IPS DF 6.9 (cell line): Measurements from ENCODE around the gene SAFB2.

Source experiments
- DNase-seq: peaks from one replicate; pipeline ENCODE4 v3.0.0-alpha.2; 2013; ENCODE audit warnings: low read depth, low spot score
- H3K27ac ChIP-seq: one replicate; pipeline ENCODE4 v1.5.1; 2013; ENCODE audit warnings: low read length, control low read depth
- H3K27me3 ChIP-seq: 2 replicates; pipeline ENCODE4 v1.6.1; 2013; ENCODE audit warnings: mild to moderate bottlenecking, low read length; ENCODE audit not compliant: control insufficient read depth, insufficient read depth
- H3K36me3 ChIP-seq: 2 replicates; pipeline ENCODE4 v1.6.1; 2013; ENCODE audit warnings: low read length; ENCODE audit not compliant: control insufficient read depth, insufficient read depth
- H3K4me1 ChIP-seq: 2 replicates; pipeline ENCODE4 v1.6.1; 2013; ENCODE audit warnings: low read length; ENCODE audit not compliant: control insufficient read depth, insufficient read depth
- H3K4me3 ChIP-seq: 2 replicates; pipeline ENCODE4 v1.5.1; 2013; ENCODE audit warnings: mild to moderate bottlenecking, low read length
- H3K9me3 ChIP-seq: 2 replicates; pipeline ENCODE4 v1.6.1; 2013; ENCODE audit warnings: low read length, inconsistent platforms; ENCODE audit not compliant: control insufficient read depth, insufficient read depth
- WGBS: extraction: QIAGEN DNeasy Blood & Tissue Kit; methylation state at CpG from one replicate; pipeline ENCODE4 v1.1.7; 2013; ENCODE audit warnings: mixed read lengths, missing lambda C conversion rate; ENCODE audit not compliant: insufficient read length, insufficient coverage; 5-methylcytosine and 5-hydroxymethylcytosine counted together

The SAFB2 gene

DNA sequence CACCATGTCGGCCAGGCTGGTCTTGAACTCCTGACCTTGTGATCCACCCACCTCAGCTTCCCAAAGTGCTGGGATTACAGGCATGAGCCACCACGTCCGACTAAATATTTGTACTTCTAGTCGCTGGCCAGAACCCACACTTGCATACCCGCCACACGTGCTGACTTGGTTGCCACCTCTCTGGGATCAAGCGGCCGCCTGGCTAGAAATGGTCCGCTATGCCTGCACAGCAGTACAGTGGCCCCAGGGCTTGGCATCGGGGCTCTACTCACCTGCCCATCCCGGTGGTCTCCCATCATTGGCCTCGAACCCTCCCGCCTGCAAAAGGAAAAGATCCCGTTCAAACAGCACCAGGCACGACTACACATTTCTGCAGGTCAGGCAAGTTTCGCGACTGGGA is 31.1 kb downstream of the SAFB2 start:
- no CpG with 5 or more reads among the region's 17 CpGs for WGBS

GRCh38 chr19:5590865-5591154 is 31.8 kb downstream of the SAFB2 start:
- Histone ChIP-seq H3K4me3 (no peak overlapping the region), H3K36me3 (peaks cover 65% of the 10 kb centered on the region), H3K4me1 (peaks cover 4% of the 10 kb centered on the region), H3K27me3 (no peaks in the 10 kb centered on the region), H3K27ac (no peak overlapping the region), H3K9me3 (no peaks in the 10 kb centered on the region)
- WGBS: no CpG with 5 or more reads among the region's 9 CpGs
- no peak for DNase-seq

More for the DNA sequence above, 31.1 kb downstream of the SAFB2 start:
- no peaks in the 10 kb centered on the region for H3K9me3 ChIP-seq
- peaks cover under 1% of the 10 kb centered on the region for H3K4me1 ChIP-seq
- no peaks in the 10 kb centered on the region for H3K27me3 ChIP-seq
- no peak for DNase-seq
- no peak overlapping the region for H3K27ac ChIP-seq
- no peak overlapping the region for H3K4me3 ChIP-seq
- peaks cover 65% of the 10 kb centered on the region for H3K36me3 ChIP-seq

DNA sequence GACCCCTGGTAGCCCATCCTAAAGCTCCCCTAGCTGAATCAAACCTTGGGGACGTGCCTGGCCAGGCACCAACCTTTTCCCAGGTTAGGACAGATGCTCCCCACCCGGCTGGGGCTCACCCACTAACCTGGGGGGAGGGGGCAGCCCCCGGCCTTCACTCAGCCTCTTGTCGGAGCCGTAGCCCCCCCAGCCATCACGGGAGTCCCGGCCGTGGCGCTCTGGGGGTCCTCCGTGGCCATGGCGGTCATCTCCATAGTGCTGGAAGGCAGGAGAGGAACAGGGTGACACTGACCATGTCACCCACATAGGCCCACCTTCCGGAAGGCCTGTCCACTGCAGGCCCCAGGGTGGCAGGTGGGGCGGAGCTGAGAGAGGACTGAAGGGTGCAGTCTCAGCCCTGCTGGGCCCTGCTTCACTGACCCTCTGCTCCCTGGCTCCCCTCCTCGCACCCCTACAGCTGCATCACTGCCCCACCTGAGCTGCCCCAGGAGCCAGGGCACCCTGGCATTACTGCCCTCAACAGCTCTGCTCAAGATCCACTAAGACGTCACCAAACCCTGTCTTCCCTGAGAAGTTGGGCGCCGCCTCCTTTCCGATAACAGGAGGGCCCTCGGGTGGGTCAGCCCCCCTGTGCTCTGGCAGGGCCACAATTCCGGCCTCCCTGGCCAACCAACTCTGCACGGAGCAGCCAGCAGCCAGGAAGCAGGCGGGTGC is 32.3 kb downstream of the SAFB2 start:
- Histone ChIP-seq H3K4me3 (no peak overlapping the region), H3K27me3 (no peaks in the 10 kb centered on the region), H3K27ac (no peak overlapping the region), H3K9me3 (no peaks in the 10 kb centered on the region), H3K36me3 (peaks cover 63% of the 10 kb centered on the region), H3K4me1 (peaks cover 5% of the 10 kb centered on the region)
- WGBS: no CpG with 5 or more reads among the region's 22 CpGs
- no peak for DNase-seq

DNA sequence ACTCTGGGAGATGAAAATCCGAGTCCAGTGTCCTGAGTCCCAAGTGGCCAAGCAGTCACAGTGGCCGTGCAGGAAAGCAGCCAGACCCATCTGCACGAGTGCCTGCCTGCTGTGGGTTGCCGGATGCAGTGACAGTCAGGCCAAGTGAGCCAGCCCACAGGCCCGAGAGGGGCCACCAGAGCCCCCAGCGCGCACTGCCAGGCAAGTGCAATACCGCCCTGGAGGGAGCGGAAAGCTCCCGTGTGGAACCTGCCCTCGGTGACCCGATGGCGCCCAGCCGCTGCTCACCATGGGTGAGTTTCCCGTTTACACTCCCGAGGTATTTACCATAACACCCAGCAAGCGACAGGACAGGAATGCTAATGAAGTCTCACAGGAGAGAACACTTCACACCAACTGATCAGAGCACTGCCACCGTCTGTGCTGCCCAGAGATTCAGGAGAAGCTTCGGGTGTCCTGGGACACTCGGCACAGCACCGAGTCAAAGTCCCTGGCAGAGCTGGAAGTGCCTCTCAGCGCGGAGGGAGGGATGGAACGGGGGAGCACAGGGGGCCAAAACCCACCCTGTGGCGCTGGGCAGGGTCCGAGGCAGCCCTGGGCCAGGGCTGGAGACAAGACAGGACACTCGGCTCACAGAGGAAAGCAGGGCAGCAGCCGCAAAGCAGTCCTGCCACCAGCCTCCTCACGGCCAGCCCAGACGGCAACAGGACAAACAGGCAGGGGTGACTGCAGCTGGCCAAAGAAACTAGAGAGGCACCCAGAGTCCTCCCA is 33.5 kb downstream of the SAFB2 start:
- Histone ChIP-seq H3K4me1 (peaks cover 7% of the 10 kb centered on the region), H3K9me3 (no peaks in the 10 kb centered on the region), H3K27me3 (no peaks in the 10 kb centered on the region), H3K4me3 (no peak overlapping the region), H3K36me3 (peaks cover 52% of the 10 kb centered on the region), H3K27ac (no peak overlapping the region)
- no peak for DNase-seq
- WGBS: no CpG with 5 or more reads among the region's 30 CpGs

DNA sequence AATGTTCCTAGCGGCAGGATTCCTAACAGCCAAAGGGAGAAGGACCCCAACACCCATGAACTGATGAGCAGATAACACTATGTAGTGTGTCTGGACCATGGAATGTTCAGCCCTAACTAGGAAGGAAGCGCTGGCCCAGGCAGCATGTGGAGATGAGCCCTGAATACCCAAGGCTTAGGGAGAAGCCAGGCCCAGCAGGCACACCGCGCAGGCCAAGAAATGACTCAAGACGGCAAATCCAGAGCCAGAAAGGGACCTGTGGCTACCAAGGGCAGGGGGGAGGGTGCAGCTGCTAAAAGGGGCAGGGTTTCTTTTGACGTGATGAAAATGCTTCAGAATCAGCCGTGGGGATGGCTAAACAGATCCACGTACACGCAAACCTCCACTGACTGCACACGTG is 34.1 kb downstream of the SAFB2 start:
- Histone ChIP-seq H3K27me3 (no peaks in the 10 kb centered on the region), H3K4me3 (no peak overlapping the region), H3K27ac (no peak overlapping the region), H3K4me1 (peaks cover 7% of the 10 kb centered on the region), H3K9me3 (no peaks in the 10 kb centered on the region), H3K36me3 (peaks cover 45% of the 10 kb centered on the region)
- DNase-seq: no peak
- WGBS: no CpG with 5 or more reads among the region's 10 CpGs

GRCh38 chr19:5587661-5588060 is 34.9 kb downstream of the SAFB2 start:
- Histone ChIP-seq H3K36me3 (peaks cover 39% of the 10 kb centered on the region), H3K4me3 (no peak overlapping the region), H3K27ac (no peak overlapping the region), H3K9me3 (no peaks in the 10 kb centered on the region), H3K27me3 (no peaks in the 10 kb centered on the region), H3K4me1 (peaks cover 7% of the 10 kb centered on the region)
- no CpG with 5 or more reads among the region's 23 CpGs for WGBS
- no peak for DNase-seq

GRCh38 chr19:5587071-5587455 is 35.5 kb downstream of the SAFB2 start:
- WGBS: no CpG with 5 or more reads among the region's 16 CpGs
- H3K27ac ChIP-seq: no peak overlapping the region
- H3K27me3 ChIP-seq: no peaks in the 10 kb centered on the region
- peaks cover 7% of the 10 kb centered on the region for H3K4me1 ChIP-seq
- no peak overlapping the region for H3K4me3 ChIP-seq
- H3K9me3 ChIP-seq: no peaks in the 10 kb centered on the region
- H3K36me3 ChIP-seq: peaks cover 33% of the 10 kb centered on the region
- no peak for DNase-seq

GRCh38 chr19:5586300-5587070 is 36.1 kb downstream of the SAFB2 start:
- H3K36me3 ChIP-seq: peaks cover 28% of the 10 kb centered on the region
- no peak overlapping the region for H3K27ac ChIP-seq
- H3K27me3 ChIP-seq: no peaks in the 10 kb centered on the region
- no peak overlapping the region for H3K4me3 ChIP-seq
- WGBS: no CpG with 5 or more reads among the region's 26 CpGs
- H3K9me3 ChIP-seq: no peaks in the 10 kb centered on the region
- no peak for DNase-seq
- peaks cover 7% of the 10 kb centered on the region for H3K4me1 ChIP-seq

DNA sequence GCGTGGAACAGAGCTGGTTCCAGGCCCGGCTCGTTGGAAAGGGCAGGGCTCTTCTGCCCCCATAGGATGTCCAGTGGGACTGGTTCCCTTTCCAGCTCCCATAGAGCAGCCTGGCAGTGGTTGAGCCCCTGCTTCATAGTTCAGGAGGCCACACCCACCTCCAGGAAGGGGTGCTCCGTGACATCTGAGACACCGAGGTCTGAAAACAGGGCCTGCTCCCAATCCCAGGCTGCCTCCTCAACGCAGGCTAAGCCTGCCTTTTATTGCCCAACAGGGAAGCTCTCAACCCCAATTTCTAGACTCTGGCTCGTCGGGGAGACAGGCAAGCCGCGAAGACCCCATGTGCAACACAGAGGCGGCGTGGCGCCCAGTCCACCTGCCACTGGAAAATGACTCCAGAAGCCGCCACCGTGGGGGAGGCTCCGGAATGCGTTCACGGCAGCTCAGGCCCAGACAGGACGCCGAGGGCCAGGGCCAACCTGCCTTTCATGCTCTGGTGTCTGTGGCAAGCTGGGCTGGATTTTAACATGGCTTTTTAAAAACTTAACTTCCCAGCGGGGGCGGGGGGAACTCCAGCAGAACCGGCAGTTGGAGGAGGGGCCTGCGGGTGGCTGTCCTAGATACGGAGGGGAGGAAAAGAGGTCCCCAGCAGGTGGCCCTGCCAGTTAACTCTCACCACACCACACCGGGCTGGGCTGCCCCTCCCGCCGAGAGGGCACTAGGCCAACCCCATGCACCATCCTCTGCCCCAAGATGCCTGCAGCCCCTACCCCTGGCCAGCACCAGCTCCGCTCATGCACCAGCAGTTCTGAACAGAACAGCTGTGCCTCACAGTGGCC is 36.9 kb downstream of the SAFB2 start:
- peaks cover 7% of the 10 kb centered on the region for H3K4me1 ChIP-seq
- no peak overlapping the region for H3K4me3 ChIP-seq
- H3K36me3 ChIP-seq: peaks cover 25% of the 10 kb centered on the region
- H3K9me3 ChIP-seq: no peaks in the 10 kb centered on the region
- H3K27ac ChIP-seq: no peak overlapping the region
- DNase-seq: no peak
- WGBS: no CpG with 5 or more reads among the region's 29 CpGs
- no peaks in the 10 kb centered on the region for H3K27me3 ChIP-seq

- Histone ChIP-seq H3K4me1 (peaks cover 3% of the 10 kb centered on the region; the same call in 1 of the 2 replicates), H3K27me3 (no peaks in the 10 kb centered on the region), H3K9me3 (no peaks in the 10 kb centered on the region), H3K36me3 (no peaks in the 10 kb centered on the region), H3K4me3 (no peak overlapping the region), H3K27ac (no peak overlapping the region)
- no peak for DNase-seq
- no CpG with 5 or more reads among the region's 12 CpGs for WGBS
These were observed 42.4 kb downstream of the SAFB2 start for GRCh38 chr19:5580161-5580571.
